ENCODE measurements around the gene TRPV6. TPM values are rescaled to one million over a fixed set of nuclear protein-coding genes. Genes with fewer than 3 reads are reported as not detected.

TRPV6 gene
- total and polyA plus RNA-seq, 7 donors, result under 0.01 TPM; not detected in 6

- Histone ChIP-seq H3K36me3 (ENCODE audit: insufficient read depth in 1 of 2, low read depth in 1 of 2) (no peaks in the 10 kb centered on the region), H3K27me3 (ENCODE audit: insufficient read depth in 3 of 3, low read length in 2 of 3) (peaks cover 0 to 3% (median 0%) of the 10 kb centered on the region in 3 donors), H3K4me1 (no peaks in the 10 kb centered on the region), H3K9me3 (no peaks in the 10 kb centered on the region), H3K27ac (no peak overlapping the region), H3K4me3 (no peak overlapping the region)
- WGBS, 3 donors, result 63 to 78% (median 68%) methylated on average over 2 of the region's 2 CpGs
- no peak for ATAC-seq
- DNase-seq, result no peak
- intact Hi-C loops (cut with DNase I), result no loop called here
- TF ChIP-seq, protein P1, sequence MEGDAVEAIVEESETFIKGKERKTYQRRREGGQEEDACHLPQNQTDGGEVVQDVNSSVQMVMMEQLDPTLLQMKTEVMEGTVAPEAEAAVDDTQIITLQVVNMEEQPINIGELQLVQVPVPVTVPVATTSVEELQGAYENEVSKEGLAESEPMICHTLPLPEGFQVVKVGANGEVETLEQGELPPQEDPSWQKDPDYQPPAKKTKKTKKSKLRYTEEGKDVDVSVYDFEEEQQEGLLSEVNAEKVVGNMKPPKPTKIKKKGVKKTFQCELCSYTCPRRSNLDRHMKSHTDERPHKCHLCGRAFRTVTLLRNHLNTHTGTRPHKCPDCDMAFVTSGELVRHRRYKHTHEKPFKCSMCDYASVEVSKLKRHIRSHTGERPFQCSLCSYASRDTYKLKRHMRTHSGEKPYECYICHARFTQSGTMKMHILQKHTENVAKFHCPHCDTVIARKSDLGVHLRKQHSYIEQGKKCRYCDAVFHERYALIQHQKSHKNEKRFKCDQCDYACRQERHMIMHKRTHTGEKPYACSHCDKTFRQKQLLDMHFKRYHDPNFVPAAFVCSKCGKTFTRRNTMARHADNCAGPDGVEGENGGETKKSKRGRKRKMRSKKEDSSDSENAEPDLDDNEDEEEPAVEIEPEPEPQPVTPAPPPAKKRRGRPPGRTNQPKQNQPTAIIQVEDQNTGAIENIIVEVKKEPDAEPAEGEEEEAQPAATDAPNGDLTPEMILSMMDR (IDR thresholded peaks at IDR 0.05), result no peak
Measured at GRCh38 chr7:142910481-142910880, 24.9 kb upstream of the TRPV6 start.

GRCh38 chr7:142910031-142910433 is 24.5 kb upstream of the TRPV6 start:
- ATAC-seq, result no peak
- TF ChIP-seq, protein P1 (IDR thresholded peaks at IDR 0.05), result no peak
- no peak overlapping the region for H3K4me3 ChIP-seq
- H3K36me3 ChIP-seq (ENCODE audit: insufficient read depth in 1 of 2, low read depth in 1 of 2), result no peaks in the 10 kb centered on the region
- H3K27ac ChIP-seq, result no peak overlapping the region
- no peaks in the 10 kb centered on the region for H3K4me1 ChIP-seq
- DNase-seq, result no peak
- H3K9me3 ChIP-seq, result no peaks in the 10 kb centered on the region
- WGBS, 3 donors, result 59 to 60% (median 59%) methylated on average over 2 of the region's 2 CpGs
- intact Hi-C loops (cut with DNase I), result no loop called here
- H3K27me3 ChIP-seq (ENCODE audit: insufficient read depth in 3 of 3, low read length in 2 of 3), result peaks cover 0 to 3% (median 0%) of the 10 kb centered on the region in 3 donors

DNA sequence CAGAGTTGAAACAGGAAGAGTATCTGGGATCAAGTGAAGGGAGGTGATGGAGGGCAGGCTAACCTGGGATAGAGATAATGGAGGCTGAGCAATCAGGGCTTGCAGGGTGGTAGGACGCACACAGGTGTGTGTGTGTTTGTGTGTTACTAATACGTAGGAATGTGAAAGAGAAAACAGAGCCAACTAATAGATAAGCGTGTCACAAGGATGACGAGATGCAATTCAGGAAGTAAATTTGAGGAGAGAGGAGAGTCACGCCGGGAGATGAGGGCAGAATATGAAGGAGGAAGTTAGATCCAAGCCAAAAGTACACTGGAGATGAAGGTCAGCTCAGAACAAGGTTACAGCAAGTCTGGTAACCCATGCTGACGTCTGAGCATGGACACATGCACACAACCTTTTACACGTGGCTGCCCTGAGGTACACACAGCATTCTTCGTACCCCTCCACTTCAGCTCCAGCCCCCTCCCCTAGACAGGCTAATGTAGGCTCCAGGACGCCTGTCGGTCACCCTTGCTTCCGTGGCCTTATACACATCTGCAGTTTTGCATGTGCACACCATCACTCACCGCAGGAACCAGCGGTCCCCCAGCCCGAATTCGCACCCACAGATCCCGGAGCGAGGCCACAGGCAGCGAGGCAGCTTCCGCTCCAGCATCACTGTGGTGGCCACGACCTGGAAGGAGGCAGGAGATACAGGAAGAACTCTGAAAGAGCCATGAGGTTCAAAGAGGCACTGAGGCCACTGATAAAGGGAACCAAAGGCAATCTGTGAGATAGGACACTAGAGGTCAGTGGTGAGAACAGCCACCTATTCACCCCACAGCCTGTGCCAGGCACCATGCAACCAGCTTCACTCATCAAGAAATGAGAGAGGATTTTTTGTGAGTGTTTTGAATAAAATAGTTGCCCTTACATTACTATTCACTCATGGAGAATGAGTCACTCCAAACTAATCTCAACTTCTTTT is 23.7 kb upstream of the TRPV6 start:
- Histone ChIP-seq H3K27ac (no peak overlapping the region), H3K9me3 (no peaks in the 10 kb centered on the region), H3K4me1 (no peaks in the 10 kb centered on the region), H3K27me3 (ENCODE audit: insufficient read depth in 3 of 3, low read length in 2 of 3) (peaks cover 0 to 3% (median 0%) of the 10 kb centered on the region in 3 donors), H3K36me3 (ENCODE audit: insufficient read depth in 1 of 2, low read depth in 1 of 2) (no peaks in the 10 kb centered on the region), H3K4me3 (no peak overlapping the region)
- WGBS, 3 donors, result 66 to 72% (median 70%) methylated on average over 21 of the region's 21 CpGs
- ATAC-seq (no peak), DNase-seq (no peak)
- intact Hi-C loops (cut with DNase I), result no loop called here
- TF ChIP-seq, protein P1 (IDR thresholded peaks at IDR 0.05), result no peak

GRCh38 chr7:142908290-142908689 is 22.7 kb upstream of the TRPV6 start:
- H3K27ac ChIP-seq, result no peak overlapping the region
- intact Hi-C loops (cut with DNase I), result no loop called here
- H3K36me3 ChIP-seq (ENCODE audit: insufficient read depth in 1 of 2, low read depth in 1 of 2), result no peaks in the 10 kb centered on the region
- H3K27me3 ChIP-seq (ENCODE audit: insufficient read depth in 3 of 3, low read length in 2 of 3), result peaks cover 0 to 3% (median 0%) of the 10 kb centered on the region in 3 donors
- TF ChIP-seq, protein P1 (IDR thresholded peaks at IDR 0.05), result no peak
- no peak overlapping the region for H3K4me3 ChIP-seq
- no peaks in the 10 kb centered on the region for H3K4me1 ChIP-seq
- no peak for DNase-seq
- 70 to 75% (median 70%) methylated on average over 11 of the region's 11 CpGs for WGBS, 3 donors
- H3K9me3 ChIP-seq, result no peaks in the 10 kb centered on the region
- ATAC-seq, result no peak

All from psoas muscle (tissue), 8 donors.